HG03103 (cell line): ENCODE measurements around the gene TDRD12.
"Not testable (repeated sequence)": the region's sequence is repeated elsewhere in the genome, so short reads cannot be mapped to it uniquely, and the experiment has no call there.

Experiments
- ATAC-seq: cut with Tn5 transposase; IDR thresholded peaks from one replicate; pipeline ENCODE4 v1.9.1; 2021; ENCODE audit warnings: low read depth; ENCODE audit not compliant: unreplicated experiment

TDRD12 gene

DNA sequence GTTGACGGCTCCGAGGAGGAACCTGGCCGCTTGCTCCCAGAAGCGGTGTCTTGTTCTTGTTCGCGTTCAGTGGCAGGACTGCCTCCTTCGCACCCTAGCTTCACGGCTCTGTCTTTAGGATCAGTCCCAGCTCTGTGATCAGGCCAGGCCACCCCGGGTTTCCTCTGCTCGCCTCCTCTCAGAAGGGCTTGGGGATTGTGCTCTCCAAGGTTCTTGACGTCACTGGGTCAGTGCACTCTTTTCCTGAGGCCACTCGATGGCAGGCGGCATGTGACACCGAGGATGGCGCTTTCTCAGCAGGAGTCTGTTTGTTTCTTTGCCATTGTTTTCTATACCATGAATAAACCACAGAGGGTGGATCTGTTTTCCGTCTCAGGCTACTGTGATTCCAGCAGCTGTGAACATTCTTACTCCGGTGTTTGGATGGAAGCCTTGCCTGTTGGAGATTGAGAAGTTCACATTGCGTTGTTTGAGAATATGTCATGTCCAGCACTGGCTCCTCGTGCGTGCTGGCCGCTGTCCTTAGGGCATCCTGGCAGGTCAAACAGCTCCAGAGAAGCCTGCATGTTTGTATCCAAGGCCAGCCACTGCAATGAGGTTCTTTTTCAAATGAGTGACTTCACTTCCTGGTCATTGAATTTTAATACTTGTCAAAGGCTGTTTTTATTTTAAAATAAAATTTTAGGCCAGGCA is 105.5 kb downstream of the TDRD12 start:
- ATAC-seq = no peak

DNA sequence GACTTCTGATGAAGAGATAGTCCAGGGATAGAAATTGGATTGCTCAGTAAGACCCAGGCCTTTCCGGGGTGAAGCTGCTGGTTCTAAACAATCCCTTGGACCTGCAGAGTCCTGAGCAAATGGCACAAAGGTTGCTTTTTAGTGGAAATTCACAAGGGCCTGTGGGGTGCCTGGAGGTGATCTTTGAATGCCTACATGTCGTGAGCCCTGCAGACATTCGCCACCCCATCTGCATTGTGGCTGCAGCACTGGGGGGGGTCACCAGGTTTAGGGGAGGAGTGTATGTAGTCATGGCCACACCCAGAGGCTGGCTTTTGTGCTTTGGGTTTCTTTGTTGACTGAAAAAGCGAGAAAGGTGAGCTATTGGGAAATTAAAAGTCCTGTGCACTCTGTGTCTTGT is 108.6 kb downstream of the TDRD12 start:
- ATAC-seq = no peak

DNA sequence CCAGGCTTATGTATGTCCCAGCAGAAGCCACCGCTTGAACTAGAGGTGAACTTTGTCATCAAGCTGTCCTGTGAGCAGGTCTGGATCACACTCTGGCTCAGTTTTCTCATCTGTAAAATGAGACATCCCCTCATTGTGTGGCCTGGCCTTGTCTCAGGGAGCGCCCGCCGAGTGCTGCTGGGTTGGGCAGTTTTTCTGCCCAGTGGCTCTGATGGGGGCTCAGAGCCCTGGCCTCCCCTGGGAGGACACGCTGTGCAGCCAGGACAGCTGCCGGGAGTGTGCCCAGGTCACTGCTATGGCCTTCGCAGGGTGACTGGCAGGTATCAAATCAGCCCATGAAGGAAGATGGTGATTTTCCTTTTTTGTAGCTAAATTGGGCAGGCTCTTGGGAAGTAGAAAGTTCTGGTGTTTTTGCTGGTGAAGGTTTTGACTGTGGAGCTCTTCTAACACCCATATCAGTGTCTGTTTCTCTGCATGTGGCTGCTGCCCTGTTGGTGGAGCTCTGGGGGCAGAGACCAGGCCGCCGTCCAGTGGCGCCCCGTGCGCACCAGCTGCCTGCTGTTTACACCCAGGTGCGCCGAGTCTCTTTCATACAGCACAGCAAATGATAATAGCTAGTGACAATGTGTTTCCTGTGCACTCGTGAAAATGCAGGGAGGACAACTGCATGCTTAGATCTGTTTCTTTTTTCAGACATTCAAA is 109.2 kb downstream of the TDRD12 start:
- ATAC-seq = no peak

DNA sequence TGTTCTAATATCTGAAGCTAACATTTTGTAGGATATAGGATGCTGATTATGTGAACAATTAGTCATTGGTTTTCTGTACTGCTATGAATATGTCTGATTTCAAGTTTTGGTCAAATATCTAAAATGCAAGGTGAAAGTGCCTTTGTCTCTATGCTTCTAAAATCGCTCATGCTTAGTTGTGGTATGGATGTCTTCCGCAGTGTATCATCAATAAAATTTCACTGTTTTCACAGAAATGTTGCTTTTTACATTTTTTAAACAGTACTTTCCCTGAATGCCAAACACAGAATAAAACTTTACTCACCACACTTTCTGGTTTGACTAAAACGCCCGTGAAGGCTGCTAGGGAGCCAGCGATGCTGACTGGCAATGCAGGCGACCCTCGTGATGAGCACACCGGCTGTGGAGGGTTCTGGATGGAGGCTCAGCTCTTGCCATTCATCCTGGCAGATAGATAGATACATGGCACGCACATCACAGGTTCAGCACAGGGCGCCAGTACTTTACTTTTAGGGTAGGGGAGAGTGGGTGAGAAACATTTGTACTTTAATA is 109.9 kb downstream of the TDRD12 start:
- ATAC-seq = no peak

DNA sequence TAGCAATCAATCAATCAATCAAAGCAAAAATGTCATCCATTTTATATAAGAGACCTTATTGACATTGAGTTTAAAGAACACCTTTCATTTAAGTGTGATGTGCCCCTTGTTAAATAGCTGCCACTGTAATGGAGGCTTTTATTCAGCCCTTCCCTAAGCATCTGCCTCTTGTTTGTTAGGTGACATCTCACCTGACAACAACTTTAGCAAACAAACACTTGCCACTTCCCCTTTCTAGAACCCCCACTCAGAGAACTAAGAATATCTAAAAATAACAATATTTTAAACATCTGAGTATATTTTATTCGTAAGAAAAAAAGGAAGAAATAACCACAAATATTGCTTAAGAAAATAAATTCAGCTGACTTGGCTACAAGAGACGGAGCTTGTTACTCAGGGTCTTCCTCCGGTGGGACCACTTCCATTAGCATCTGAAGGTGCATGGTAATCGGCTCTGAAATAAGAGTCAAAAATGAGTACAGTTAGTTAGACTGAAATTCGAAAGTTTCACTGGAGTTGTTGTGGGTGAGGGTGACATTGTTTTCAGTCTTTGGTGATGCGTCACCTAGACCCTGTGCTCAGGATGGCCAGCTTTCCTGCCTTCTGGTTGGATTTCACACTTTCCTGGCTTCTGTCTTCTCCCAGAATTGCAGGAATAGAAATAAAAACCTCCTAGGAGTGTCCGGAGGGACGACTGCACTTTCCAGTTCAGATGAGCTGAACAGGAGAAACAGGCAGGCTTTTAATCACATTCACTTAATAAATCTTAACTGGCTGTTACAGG is 110.9 kb downstream of the TDRD12 start:
- ATAC-seq = no peak

DNA sequence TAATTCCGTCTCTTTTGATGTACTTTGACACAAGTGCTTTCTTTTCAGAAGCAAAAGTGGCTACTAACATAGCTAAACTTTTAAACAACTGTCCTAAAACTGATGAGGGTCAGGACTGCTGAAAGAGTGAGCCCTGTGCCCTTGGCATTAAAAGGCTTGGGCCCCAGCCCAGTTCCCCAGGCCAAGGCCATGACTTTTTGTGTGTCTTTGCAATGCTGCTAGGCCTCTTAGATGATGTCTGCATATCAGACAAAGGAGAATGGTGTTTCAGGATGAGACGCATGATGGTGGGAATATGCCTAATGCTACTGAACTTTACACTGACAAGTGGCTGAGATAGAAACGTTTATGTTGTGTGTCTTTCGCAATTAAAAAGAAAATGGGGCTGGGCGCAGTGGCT is 112.0 kb downstream of the TDRD12 start:
- ATAC-seq = no peak

DNA sequence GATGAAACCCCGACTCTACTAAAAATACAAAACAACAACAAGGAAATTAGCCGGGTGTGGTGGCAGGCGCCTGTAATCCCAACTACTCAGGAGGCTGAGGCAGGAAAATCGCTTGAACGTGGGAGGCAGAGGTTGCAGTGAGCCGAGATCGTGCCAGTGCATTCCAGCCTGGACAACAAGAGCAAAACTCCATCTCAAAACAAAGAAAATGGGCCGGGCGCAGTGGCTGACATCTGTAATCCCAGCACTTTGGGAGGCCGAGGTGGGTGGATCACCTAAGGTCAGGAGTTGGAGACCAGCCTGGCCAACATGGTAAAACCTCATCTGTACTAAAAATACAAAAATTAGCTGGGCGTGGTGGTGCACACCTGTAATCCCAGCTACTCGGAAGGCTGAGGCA is 112.5 kb downstream of the TDRD12 start:
- not testable (repeated sequence) for ATAC-seq

DNA sequence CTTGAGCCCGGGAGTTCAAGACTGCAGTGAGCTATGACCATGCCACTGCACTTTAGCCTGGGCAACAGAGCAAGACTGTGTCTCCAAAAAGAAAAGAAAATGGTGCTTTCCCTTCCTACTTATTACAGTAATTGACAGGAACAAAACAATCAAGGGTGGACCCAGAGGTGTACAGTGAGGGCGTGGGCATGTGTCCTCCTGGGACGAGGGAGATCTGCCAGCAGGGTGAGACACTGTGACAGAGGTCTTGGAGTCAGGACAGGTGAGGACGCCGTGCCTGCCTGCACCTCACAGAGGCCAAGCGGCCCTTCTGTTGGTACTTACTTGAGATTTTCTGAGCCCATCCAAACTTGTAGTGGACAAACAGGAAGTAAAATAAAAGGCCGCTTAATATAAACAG is 113.3 kb downstream of the TDRD12 start:
- not testable (repeated sequence) for ATAC-seq

DNA sequence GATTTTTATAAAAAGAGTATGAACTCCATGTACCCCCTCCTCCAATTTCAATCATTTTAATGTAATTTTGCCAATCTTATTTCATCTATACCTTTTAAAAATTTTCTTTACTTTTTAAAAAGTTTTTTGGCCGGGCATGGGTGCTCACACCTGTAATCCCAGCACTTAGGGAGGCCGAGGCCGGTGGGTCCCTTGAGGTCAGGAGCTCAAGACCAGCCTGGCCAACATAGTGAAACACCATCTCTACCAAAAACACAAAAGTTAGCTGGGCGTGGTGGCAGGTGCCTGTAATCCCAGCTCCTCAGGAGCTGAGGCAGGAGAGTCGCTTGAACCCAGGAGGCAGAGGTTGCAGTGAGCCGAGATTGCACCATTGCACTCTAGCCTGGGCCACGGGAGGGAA is 113.8 kb downstream of the TDRD12 start:
- not testable (repeated sequence) for ATAC-seq

DNA sequence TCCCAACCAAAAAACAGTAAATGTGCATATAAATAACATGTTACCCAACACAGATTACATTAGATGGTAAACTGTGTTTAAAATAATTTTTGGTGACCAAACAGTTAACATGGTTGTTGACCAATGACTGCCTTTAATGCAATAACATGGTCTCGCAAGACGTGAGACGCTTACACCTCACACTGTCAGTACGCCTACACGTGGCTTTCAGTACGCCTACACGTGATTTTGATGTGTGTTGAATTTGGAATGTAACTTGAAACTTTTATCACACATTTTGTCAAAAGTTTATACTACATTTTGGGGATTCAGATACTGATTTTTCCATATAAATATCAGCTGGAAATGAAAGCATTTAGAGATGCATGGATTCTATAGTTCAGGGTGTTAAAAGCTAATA is 118.0 kb downstream of the TDRD12 start:
- no peak for ATAC-seq

DNA sequence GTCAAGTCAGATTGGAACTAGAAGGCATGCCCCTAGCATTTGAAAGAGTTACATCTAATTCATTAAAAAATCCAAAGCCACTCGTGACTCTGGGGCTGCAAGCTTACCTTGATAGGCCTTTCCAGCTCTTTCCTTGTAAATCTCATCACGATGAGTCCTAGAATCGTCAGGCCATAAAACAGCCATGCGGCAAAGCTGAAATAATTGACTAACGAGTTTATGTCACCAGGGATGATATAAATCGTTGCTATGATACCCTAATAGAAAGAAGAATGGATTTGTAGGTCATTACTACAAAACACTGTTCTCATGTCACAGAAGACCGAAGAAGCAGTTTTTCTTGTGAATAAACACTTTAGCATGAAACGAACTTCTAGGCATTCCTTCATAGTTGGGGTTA is 122.5 kb downstream of the TDRD12 start:
- no peak for ATAC-seq

DNA sequence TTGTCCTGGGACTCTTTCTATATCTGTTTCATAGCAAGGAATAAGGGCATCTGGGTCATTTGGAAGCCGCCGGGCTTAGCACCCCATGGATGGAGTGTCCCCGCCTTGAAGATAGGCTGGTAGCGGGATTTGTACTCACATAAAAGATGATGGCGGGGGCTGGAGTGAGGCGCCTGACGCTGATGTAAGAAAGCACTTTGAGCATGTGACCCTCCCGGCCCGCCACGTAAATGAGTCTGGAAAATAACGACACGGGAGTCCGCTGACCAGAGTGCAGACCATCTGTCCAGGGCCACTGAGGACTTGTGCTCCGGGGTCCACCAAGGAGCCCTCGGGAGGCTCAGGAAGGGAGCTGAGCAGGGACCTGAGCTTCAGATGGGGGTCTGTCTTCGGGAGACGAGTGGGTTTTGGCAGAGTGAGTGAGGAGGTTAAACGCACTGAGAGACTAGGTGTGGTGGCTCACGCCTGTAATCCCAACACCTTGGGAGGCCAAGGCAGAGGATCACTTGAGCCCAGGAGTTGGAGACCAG is 124.2 kb downstream of the TDRD12 start:
- ATAC-seq = no peak

DNA sequence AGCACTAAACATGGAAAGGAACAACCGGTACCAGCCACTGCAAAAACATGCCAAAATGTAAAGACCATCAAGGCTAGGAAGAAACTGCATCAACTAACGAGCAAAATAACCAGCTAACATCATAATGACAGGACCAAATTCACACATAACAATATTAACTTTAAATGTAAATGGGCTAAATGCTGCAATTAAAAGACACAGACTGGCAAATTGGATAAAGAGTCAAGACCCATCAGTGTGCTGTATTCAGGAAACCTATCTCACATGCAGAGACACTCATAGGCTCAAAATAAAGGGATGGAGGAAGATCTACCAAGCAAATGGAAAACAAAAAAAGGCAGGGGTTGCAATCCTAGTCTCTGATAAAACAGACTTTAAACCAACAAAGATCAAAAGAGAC is 128.5 kb downstream of the TDRD12 start:
- not testable (repeated sequence) for ATAC-seq

DNA sequence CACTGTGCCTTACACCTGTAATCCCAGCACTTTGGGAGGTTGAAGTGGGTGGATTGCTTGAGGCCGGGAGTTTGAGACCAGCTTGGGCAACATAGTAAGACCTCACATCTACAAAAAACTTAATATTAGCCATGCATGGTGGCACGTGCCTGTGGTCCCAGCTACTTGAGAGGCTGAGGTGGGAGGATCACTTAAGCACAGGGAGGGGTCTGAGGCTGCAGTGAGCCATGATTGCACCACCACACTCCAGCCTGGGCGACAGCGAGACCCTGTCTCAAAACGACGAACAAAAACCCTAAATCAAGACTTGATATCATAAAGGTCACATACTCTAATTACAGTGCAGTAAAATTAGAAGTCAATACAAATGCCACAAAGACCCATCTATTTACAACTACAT is 132.6 kb downstream of the TDRD12 start:
- ATAC-seq = no peak

DNA sequence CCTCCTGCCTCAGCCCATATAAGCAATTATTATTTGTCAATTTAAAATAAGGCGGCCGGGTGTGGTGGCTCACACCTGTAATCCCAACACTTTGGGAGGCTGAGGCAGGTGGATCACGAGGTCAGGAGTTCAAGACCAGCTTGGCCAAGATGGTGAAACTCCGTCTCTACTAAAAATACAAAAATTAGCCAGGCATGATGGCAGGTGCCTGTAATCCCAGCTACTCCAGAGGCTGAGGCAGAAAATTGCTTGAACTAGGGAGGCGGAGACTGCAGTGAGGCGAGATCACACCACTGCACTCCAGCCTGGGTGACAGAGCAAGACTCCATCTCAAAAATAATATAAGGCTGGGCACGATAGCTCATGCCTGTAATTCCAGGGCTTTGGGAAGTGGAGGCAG is 137.3 kb downstream of the TDRD12 start:
- ATAC-seq = not testable (repeated sequence)

DNA sequence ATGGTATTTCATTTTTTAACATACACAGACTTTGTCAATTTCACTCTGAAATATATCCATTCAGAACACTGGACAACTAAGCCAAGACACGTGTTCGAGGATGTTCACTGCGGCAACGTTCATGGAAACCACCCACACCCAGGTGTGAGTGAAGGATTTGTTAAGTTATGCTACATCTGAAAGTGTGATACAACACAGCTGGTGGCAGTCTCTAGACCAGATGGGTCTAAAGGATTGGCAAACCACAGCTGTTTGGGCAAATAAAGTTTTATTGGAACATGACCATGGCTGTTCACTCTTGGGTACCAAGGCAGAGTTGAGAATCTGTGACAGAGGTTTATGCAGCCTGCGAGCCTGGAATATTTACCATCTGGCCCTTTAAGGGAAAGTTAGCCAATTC is 138.0 kb downstream of the TDRD12 start:
- ATAC-seq = no peak

DNA sequence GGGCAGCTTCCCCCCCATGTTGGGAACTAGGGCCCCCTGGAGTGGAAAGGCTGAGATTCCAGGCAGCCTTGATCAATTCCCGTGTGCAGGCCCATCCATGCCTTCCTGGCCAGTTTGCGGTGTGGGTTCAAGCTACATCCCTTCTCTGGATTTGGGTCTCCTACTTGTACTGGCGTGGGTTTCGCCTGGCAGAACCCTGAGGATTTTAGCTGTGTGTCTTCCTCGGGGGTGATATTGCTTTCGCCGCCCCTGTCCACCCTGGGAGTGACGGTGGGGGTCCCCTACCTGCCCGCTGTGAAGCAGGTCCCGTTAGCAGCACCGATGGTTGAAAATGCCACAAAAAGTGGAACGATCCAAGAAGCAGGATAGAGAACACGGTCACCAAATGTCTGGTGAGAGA is 138.6 kb downstream of the TDRD12 start:
- no peak for ATAC-seq

DNA sequence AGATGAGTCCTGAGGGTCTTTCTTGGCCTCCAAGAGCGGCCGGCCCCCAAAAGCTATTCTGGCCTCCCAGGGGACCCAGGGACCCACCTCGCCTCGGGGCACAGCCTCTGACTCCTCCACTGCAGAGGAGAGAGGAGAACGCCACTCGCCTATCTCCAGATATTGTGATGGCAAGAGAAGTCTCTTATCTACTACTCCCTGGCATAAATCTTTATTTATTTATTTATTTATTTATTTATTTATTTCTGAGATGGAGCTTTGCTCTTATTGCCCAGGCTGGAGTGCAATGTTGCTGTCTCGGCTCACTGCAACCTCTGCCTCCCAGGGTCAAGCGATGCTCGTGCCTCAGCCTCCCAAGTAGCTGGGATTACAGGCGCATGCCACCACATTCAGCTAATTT is 139.0 kb downstream of the TDRD12 start:
- ATAC-seq = no peak

DNA sequence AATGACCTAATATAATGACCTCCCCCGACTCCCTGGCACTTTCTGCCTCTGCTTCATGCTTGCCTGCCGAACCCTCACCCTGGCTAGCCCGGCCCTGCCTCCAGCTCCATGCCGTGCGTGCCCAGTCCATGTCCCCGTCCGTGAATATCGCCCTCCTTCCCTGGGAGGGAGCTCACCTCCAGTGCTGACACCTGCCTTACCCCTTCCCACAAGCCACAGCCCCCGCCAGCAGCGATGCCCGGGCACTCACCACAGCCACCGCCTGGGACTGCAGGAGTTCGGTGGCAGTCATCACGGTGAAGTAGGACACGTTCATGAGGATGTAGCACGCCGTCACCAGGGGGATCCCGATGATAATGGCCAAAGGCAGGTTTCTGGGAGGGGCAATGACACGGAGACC is 140.0 kb downstream of the TDRD12 start:
- no peak for ATAC-seq

DNA sequence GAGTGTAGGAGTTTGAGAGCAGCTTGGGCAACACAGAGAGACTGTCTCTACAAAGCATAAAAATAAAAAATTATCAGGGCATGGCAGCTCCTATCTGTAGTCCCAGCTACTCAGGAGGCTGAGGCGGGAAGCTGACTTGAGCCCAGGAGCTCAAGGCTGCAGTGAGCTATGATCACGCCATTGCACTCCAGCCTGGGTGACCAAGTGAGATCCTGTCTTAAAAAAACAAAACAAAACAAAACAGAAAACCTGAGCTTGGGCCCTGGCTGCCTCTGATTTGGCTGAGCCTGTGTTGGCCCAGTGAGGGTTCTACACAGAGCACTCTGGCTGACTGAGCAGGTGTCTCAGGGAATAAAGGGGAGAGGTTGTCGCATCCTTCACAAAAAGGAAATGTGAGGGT is 142.0 kb downstream of the TDRD12 start:
- no peak for ATAC-seq

DNA sequence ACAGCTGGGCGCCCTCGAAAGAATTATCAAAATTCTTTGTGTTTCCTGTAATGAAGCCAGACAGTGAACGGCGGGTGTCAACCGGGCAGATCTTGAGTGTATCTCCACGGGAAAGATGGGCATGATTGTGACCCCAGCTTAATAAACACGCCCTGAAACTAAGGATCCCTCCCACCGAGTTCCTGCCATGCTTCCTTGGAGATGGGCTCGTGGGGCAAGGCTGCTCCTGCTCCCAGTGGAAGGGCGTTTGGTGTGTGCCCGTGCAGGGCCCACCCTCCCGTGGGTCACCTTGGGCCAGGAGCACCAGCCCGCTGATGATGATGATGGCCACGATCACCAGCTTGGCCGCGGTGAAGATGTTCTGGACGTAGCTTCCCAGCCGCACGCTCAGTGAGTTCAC is 142.6 kb downstream of the TDRD12 start:
- ATAC-seq = no peak
